T-helper 1 cell treated with Interleukin-12 subunit alpha and Interleukin-12 subunit beta and Interleukin-4 antibody, amounts not matched to agents 30 ng/mL and 1 ng/mL, for 36 hours (primary cell): ENCODE data around the gene SRBD1. TPM values are rescaled to one million over a fixed set of nuclear protein-coding genes. Genes with fewer than 3 reads are reported as not detected.

Source experiments
- intact Hi-C: fragments of 100-400 bp; cut with micrococcal nuclease; formaldehyde crosslinking; loops from one replicate; pipeline ENCODE4 v1.15.1; 2024
- total RNA-seq: library from RNA; stranded (reverse); gene quantifications from 2 replicates; pipeline ENCODE4 v1.2.3, GENCODE V29; 2022

Gene SRBD1
- total RNA-seq, 1 donor from 2014 or later = 21.2 TPM

DNA sequence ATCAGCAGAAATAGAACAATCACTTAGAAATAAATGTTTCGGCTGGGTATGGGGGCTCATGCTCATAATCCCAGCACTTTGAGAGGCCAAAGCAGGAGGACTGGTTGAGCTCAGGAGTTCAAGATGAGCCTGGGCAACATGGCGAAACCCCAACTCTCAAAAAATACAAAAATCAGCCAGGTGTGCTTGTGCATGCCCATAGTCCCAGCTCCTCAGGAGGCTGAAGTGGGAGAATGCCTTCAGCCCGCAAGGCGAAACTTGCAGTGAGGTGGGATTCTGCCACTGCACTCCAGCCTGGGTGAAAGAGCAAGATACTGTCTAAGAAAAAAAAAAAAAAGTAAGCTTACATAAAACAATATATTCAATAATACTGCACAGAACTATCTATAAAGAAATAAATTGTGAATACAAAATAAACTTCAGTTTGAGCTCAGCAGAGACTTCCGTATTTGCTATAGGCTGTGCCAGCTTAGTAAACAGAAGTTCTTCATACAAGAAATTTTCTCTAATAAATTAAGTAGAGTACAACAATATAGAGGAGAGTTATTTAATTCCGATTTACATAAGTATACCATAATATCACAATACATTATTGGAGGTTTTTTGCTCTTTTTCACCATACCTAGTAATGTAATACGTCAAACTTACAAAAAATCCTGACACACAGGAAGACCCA is 43.6 kb downstream of the SRBD1 start:
- intact Hi-C loops = loop anchor here (1.0 to 5.0 kb wide), 5 partner anchors 620 to 1970 kb away; partner anchors contain the start of genes EPAS1 and THADA

DNA sequence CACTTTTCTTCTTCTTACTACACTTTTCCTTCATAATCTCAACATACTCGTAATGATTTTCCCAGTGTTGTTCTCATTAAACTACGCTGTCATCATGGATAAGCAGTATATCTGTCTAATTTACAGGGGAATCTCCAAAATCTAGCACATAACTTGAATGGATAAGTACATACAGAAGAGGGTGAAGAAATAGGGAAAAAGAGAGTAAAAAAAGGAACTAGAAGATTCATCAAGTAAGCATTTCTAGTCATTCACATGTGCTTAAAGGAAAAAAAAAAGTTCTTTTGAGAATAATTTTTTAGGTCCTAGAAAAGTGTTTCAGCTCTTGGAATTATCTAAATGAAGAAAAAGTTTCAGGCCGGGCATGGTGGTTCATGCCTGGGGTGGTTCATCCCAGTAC is 51.6 kb downstream of the SRBD1 start:
- intact Hi-C loops = no loop called here

DNA sequence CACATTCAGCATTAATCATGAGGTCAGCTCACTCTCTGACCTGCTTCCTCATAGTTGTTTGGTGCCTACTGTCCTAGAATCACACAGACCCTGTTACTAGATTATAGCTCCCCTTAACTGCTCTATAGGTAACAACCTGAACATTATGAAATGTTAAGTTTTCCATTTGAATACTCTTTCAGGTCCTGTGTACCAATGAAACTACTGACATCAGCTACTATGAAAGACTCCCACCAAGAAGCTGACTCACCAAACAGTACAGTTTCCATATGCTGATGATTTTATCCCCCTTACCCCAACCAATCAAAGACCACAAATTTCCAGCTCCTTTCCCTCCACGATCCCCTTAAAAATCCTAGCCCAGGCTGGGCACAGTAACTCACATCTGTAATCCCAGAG is 56.3 kb downstream of the SRBD1 start:
- intact Hi-C loops = no loop called here

DNA sequence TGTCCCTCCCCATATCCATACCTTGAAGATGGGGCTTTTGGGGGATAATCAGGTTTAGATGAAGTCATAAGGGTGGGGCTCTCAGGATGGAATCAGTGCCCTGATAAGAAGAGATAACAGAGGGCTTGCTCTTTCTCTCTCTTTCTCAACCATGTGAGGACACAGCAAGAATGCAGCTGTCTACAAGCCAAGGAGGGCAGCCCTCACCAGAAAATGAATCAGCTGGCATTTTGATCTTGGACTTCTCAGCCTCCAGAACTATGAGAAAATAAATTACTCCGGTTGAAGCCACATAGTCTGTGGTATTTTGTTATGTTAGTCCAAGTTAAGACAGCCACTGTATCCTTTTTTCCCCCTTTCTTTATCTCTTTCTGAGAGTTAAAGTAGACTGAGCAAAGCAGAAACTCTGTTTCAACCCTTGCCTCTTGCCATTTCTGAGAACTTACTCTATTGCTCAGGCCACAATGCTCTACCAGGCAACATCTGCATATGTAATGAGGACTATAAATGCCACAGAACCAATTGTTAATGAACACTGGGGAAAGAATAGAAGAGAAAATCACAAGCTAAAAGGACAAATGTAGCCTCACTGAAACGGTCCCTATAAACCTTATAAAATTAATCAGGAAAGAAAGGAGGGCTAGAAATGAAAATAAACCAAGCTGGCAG is 56.9 kb downstream of the SRBD1 start:
- intact Hi-C loops = no loop called here

DNA sequence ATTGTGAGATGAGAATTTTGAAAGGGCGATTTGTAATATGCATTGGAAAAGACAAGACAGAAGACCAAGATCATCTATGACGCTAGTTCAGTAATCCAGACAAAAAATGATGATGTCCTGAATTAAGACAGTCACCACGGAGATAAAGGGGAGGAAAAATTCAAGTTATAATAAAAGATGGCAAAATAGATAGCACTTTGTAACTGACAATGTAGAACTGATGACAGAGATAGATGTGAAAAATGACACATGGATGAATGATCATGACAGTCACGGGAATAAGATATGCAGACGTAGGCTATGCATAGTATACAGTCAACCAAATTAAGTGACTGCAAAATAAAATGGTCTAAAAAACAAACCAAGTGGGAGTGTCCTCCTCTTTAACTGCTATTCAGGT is 59.2 kb downstream of the SRBD1 start:
- intact Hi-C loops = no loop called here

DNA sequence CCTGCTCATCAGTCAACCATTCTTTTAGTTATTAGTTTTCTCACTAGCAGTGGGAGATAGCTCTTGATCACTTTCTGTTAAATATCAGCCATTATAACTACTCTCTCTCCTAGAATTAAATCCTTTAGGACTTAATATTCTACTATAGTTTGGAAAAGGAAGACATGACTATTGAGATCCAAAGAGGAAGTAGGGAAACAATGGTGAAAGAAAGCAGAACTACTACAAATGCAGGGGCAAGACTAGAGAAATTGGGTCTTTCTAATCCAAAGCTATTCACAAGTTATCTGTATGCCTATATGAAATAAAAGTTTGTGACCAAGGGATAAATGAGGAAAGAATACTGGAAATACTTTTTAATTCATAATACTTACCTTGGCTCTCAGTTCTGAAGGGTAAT is 65.1 kb downstream of the SRBD1 start:
- intact Hi-C loops = no loop called here

DNA sequence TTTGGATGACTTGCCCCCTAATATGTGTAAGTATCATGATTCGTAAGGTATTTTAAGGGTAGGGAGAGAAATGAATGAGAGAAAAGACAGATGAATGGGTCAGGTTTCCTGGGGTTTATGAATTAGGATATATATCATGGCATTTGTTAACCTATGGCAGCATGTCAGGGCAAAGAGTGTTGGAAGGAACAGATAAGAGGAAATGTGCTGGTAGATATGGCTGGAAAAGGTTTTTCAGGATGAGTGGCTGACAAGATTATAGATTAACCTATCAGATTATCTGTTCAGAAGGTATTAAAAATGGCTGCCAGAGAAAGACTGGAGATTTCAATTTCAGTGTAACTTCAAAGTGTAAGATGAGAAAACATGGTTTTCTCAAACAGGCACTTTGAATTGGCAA is 67.8 kb downstream of the SRBD1 start:
- intact Hi-C loops = no loop called here

DNA sequence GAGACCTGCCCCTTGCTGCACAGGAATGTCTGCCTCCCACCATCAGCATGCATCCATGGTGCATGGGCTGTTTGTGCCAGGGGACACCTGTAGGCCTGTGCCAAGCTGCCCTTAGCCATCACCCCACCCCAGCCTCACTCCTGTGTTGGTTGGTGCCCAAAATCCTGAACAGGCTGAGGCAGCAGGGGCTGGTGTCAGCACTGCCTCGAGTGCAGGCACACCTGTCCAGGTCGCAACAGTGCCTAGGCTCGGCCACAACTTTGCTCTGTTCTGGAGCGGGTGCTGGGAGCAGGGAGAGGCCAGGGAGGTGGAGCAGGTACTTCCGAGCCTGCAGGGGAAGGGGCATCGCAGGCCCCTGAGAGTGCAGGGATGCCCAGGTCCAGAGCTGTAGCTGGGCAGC is 69.1 kb downstream of the SRBD1 start:
- intact Hi-C loops = no loop called here

DNA sequence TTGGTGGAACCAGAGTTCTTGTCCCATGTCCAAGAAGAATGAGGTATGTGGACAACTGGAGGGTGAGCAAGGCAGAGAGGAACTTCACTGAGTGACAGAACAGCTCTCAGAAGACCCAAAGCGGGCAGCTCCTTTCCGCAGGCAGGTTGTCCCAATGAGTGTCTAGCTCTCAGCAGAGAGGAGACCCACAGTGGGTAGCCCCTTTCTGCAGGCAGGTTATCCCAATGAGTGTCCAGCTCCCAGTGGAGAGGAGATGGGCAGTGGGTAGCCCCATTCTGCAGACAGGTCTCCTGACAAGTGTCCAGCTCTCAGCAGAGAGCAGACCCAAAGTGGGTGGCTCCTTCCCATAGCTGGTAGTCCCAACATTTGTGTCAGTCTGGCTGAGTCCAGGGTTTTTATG is 69.6 kb downstream of the SRBD1 start:
- intact Hi-C loops = no loop called here

DNA sequence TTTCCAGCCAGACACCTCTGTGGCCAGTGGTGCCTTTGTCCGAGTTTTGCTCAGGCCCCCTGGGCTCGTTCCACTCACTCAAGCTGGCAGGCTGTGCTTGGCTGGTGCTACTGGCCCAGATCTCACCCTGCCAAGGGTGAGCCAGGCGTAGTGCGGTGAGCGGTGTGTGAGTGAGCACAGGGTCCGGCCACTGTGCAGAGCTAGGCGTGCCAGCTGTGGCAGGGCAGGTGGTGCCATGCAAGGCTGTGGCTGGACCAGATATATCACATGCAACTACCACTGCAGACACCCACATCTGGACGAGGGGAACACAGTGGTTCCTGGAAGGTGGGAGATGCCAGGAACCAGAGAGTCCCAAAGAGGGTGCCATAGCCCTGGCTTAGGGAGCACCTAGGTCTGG is 70.1 kb downstream of the SRBD1 start:
- intact Hi-C loops = no loop called here

DNA sequence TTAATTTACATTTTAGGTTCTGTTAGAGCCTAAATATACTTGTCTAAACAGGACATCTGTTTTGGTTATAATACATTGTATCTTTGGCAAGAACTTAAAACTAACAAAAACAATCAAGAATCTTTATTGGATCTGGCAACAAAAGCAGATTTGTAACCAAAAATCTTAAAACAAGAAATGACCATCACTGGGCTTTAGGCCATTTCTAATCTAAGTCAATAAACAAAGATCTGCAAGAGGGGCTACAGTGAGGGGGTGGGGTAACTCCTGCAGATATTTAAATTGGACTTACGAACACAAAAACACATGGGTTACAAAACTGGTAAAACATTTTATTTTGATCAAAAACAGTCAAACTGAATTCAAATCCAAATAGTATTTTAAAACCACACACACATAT is 77.3 kb downstream of the SRBD1 start:
- intact Hi-C loops = no loop called here

DNA sequence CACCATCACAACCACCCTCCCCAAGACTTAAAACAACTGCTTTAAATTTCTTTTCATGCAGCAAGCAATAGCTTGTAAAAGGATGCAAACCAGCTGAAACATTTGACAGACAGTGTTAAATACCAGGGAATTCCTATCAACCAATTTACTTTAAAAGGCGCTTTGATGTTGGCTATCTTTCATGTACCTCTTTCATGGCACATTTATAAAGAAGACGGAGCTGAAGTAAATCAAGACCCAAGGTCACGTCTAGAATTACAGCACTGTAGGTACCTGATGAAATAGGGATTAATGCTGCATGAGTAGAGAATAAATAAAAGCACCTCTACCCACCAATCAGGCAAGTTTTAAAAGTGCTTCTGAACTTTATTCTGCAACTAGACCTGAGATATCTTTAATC is 78.9 kb downstream of the SRBD1 start:
- intact Hi-C loops = no loop called here

DNA sequence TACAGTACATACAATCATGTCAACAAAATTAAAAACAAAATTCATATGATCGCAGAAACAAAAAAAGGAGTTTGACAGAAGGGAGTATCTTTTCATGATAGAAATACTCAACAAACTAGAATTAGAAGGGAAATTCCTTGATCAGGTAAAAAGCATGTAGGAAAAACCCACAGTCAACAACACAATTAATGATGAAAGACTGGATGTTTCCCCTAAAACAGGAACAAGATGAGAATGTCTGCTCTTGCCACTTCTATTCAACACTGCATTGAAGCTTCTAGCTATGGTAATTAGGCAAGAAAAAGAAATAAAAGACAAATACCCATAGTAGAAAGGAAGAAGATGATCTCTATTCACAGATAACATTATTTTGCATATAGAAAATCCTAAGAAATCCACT is 87.1 kb downstream of the SRBD1 start:
- intact Hi-C loops = no loop called here

DNA sequence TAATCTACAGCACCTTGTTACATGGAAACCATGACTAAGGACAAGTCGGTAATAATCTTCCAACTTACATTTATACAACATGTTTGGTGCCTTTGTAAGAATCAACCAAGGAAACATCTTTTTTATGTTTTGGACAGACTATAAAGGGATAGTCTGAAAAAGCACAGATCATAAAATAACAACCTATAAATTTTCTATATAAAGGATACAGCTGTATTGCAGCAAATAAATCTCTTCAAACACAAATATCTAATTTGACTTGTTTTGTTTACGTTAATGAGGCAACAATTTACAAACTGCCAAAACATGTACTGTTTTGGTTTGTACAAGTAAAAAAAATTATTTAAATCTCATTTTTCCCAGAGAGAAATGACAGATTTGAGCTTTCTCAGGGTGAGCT is 92.5 kb downstream of the SRBD1 start:
- intact Hi-C loops = no loop called here

DNA sequence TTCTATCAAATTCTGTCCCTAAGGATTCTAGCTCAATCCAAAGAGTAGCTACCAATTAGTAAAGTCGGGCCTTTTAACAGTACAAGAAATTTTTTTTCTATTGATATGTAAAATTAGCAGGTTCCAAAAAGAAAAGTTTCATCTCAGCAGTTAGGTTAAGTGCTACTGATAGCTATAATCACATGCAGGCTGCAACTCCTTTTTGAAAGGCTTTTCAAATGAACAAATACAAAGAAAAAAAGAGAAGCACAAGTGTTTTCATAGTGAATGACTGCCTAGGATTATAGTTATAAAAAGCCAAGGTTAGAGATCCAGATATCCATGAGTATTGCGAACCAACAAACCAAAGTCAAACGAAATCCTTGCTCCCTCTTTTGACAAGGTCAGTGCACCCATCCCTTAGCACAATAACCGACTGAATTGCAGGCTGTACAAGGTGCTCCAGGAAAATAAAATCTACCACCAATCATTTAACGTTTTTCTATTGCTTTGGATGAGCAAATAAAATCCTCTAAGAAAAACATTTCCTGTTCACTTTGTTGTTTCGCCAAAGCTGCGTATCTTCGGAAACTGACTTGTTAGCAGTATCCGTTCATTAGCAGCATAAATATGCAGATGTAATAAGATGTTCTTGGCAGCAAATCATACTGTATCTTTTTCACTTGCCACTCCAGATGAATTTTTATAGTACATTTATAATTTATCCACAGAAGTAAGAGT is 100.2 kb downstream of the SRBD1 start:
- intact Hi-C loops = no loop called here

DNA sequence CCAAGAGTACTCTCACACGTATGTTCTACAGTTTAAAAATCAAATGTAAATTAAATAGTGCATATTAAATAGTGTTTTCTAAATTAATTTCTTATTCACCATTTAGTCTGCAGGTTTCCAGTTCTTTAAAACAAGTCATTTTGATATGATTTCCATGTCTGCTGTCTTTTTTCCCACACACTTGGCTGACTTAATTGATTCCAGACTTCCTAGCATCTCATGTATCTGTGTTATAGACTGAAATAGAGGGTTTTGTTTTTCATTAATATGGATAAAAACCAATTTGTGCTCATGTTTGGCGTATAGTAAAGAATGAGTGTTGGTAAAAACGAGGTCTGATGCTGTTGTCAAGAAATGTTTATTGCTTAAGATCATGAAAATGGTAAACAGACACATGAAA is 104.3 kb downstream of the SRBD1 start:
- intact Hi-C loops = no loop called here

DNA sequence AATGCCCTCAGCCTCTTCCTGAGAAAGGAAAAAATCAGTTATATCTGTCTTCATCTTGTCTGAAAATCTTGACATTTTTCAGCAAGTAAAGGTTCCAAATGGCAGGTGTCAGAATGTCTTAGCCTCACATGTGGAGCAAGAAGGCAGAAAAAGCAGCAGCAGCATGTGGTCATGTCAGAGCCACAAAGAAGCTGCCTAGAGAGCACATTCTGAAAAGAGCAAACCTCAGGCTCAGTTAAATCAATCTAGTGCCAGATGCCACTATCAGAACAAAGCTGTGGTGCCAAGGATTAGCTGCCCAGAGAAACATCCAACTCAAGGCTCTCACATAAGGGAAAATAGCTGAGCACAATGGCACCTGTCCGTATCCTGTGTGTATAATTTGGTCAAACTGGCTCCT is 105.9 kb downstream of the SRBD1 start:
- intact Hi-C loops = no loop called here

DNA sequence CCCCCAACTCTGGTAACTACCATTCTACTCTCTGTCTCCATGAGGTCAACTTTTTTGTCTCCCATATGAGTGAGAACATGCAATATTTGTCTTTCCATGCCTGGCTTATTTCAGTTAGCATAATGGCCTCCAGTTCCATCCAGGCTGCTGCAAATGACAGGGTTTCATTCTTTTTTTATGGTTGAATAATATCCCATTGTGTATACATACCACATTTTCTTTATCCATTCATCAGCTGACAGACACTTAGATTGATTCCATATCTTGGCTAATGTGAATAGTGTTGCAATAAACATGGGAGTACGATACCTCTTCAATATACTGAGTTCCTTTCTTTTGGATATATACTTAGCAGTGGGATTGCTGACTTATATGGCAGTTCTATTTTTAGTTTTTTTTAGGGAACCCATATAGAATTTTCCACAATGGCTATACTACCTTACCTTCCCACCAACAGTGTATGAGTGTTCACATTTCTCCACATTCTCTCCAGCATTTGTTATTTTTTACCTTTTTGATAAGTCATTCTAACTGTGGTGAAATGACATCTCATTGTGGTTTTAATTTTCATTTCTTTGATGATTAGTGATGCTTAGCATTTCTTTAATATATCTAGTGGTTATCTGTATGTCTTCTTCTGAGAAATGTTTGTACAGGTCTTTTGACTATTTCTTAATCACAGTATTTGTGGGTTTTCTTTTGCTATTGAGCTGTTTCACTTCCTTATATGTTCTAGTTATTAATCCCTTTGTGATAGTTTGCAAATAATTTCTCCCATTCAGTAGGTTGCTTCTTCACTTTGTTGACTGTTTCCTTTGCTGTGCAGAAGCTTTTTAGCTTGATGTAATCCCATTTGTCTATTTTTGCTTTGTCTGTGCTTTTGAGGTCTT is 112.2 kb downstream of the SRBD1 start:
- intact Hi-C loops = no loop called here

DNA sequence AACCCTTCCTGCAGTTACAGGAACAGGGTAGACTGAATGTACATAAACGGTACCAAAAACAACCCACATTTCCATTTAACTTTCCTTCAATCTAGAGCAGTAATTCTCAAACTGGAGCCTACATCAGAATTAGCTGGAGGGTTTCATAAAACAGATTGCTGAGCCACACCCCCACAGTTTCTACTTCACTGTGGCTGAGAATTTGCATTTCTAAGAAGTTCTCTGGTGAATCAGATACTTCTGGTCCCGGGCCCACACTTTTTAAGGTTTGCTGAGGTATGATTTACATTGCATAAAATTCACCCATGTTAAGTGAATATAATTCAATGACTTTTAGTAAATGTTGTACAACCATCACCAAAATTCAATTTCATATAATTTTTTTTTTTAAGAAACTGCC is 113.7 kb downstream of the SRBD1 start:
- intact Hi-C loops = no loop called here

DNA sequence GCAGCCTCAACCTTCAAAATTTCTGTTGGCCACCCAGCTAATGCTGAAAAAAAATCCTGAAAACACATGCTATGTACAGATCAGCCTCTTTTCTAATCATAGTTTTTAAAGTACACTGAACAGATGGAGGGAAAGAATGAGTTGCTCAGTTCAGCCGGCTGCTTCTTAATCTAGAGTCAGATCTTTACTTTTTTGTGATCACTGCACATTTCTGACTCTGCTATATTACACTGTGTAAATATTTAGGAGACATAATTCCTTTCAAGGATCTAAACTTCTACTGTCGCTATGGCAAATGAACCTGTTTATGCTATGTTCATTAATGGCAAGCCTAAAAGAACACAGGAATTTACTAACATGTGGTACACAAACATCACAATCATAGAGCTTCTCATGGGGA is 114.2 kb downstream of the SRBD1 start:
- intact Hi-C loops = no loop called here

DNA sequence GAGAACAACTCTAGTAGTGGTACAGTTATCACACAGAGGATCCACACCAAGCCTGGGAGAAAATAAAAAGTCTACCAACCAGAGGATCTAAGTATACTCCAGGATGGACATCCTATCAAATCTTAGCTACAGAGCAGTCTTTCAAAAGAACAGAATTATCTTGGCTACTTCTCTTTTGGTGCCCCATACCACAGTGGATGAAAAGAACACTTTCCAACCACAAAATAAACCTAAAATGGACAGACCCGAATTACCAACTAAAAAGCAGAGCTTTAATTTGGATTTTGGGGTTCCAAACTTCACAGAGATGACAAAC is 116.1 kb downstream of the SRBD1 start:
- intact Hi-C loops = loop anchor here (1.0 to 2.0 kb wide), 3 partner anchors 83 to 1016 kb away; no protein-coding TSS in a partner anchor
